HepG2 (cell line): ENCODE data around the gene SH3GL1. TPM values are rescaled to one million over a fixed set of nuclear protein-coding genes. Genes with fewer than 3 reads are reported as not detected.

Experiments
- ARNTL ChIP-seq: sonication (generic); formaldehyde crosslinking; IDR thresholded peaks from 2 replicates; pipeline ENCODE4 v1.4.0; 2020; ENCODE audit warnings: mild to moderate bottlenecking, missing genetic modification reagents
- FOXC1 ChIP-seq: sonication (generic); formaldehyde crosslinking; IDR thresholded peaks from 2 replicates; pipeline ENCODE4 v1.8.0; 2022; ENCODE audit warnings: mild to moderate bottlenecking, missing genetic modification reagents, borderline replicate concordance
- HNRNPH1 ChIP-seq: fragments of 200-400 bp; formaldehyde crosslinking; optimal IDR thresholded peaks from 2 replicates; pipeline ENCODE3; 2017; ENCODE audit warnings: mild to moderate bottlenecking, low read depth, low read length
- HOXA3 ChIP-seq: sonication (generic); formaldehyde crosslinking; IDR thresholded peaks from 2 replicates; pipeline ENCODE4 v1.5.0; 2020; ENCODE audit warnings: missing genetic modification reagents
- HOXD1 ChIP-seq: sonication (generic); formaldehyde crosslinking; IDR thresholded peaks from 2 replicates; pipeline ENCODE4 v1.5.0; 2020; ENCODE audit warnings: missing genetic modification reagents
- RXRA ChIP-seq: sonication (generic); formaldehyde crosslinking; IDR thresholded peaks from 2 replicates; pipeline ENCODE4 v1.5.1; 2020; ENCODE audit warnings: missing genetic modification reagents
- SP140L ChIP-seq: sonication (generic); formaldehyde crosslinking; IDR thresholded peaks from 2 replicates; pipeline ENCODE4 v1.4.0; 2020; ENCODE audit warnings: missing genetic modification reagents, borderline replicate concordance
- TAF1 ChIP-seq: sonication (generic); formaldehyde crosslinking; IDR thresholded peaks from 2 replicates; pipeline ENCODE4 v1.4.0; 2020; ENCODE audit warnings: missing genetic modification reagents
- ZNF451 ChIP-seq: sonication (generic); formaldehyde crosslinking; IDR thresholded peaks from 2 replicates; pipeline ENCODE4 v1.5.0; 2020; ENCODE audit warnings: mild to moderate bottlenecking, missing genetic modification reagents
- polyA plus RNA-seq, 8 experiments: library from polyadenylated mRNA; depleted of rRNA in 3 of 8; stranded (reverse) in 7 of 8; unstranded in 1 of 8; fragments of >200 nt; fragmentation: Illumina TruSeq in 4 of 8; extraction: Trizol in 4 of 8; gene quantifications; 2 replicates each; pipeline versions ENCODE4 v1.2.1 to v1.2.3, GENCODE V29; 2011 to 2016; ENCODE audit warnings: low read depth in 4 of 8, missing spikeins in 1 of 8, mixed read lengths in 1 of 8; ENCODE audit not compliant: insufficient read depth in 1 of 8
- total RNA-seq, 5 experiments: library from RNA; depleted of rRNA; stranded (reverse); fragments of >200 nt; fragmentation: Illumina TruSeq; extraction: Trizol; gene quantifications; 2 replicates each; pipeline ENCODE4 v1.2.3, GENCODE V29; 2016; ENCODE audit warnings: low read depth in 1 of 5
- TF ChIP-seq, protein P1 (sequence below): sonication (generic); formaldehyde crosslinking; IDR thresholded peaks from 2 replicates; pipeline ENCODE4 v1.4.0; 2020; ENCODE audit warnings: mild to moderate bottlenecking, missing genetic modification reagents, borderline replicate concordance
- TF ChIP-seq, protein P2 (sequence below): sonication (generic); formaldehyde crosslinking; IDR thresholded peaks from 2 replicates; pipeline ENCODE4 v1.5.0; 2020; ENCODE audit warnings: mild to moderate bottlenecking, missing genetic modification reagents
- TF ChIP-seq, protein P3 (sequence below): sonication (generic); formaldehyde crosslinking; conservative IDR thresholded peaks from 2 replicates; pipeline ENCODE4 v1.4.0; 2020; ENCODE audit warnings: missing genetic modification reagents
- TF ChIP-seq, protein P4 (sequence below): sonication (generic); formaldehyde crosslinking; IDR thresholded peaks from 2 replicates; pipeline ENCODE4 v1.5.1; 2020; ENCODE audit warnings: mild to moderate bottlenecking, missing genetic modification reagents, moderate library complexity
- TF ChIP-seq, protein P5 (sequence below): IDR thresholded peaks from 2 replicates; pipeline ENCODE4 v1.6.1; 2016; ENCODE audit warnings: low read depth
- TF ChIP-seq, protein P6 (sequence below): sonication (generic); formaldehyde crosslinking; IDR thresholded peaks from 2 replicates; pipeline ENCODE4 v1.9.0; 2021; ENCODE audit warnings: missing genetic modification reagents, mild to moderate bottlenecking, borderline replicate concordance

SH3GL1 gene
- total and polyA plus RNA-seq, 2 of the 13 experiments (the other 11 are each of a cell fraction or from before 2014, with no cell fraction given) = 33.0 to 45.1 TPM

DNA sequence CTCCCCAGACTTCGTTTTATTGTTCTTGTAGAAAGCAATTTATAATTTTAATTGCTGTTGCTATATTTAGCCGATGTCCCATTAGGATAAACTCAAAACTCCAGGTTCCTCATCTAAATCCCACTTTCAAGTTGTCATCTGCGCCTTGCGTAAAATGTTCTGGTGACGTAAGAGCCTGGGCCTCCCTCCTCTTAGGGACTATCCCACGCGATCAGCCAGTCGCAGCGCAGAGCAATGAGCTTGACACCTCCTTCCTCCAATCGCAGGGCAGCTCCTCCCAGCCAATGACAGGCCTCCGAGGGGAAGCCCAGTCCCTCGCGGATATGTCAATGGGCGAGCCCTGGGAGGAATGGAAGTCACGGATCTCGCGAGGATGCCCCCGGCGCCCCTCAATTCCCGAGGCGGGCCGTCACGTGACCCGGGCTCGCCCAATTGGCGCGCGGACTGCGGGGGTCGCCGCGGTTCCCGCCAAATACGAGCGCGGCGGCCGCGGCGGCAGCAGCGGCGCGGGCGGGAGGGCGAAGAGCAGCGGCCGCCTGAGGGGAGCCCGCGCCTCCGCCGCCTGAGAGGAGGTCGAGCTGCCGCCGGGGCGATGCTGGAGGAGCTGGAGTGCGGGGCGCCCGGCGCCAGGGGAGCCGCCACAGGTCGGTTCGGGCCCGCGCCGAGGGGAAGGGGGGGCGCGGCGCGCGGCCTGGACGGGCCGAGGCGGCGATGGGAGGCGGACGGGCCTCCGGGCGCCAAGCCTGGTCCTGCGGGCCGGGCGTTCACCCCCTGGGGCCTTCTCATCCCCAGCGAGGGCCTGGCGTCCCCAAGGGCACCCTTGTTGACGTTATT lies 2.0 kb upstream of the SH3GL1 start, which contains the start of gene CHAF1A (continued):
- peak; percentile 87 for TF ChIP-seq HOXA3
- TF ChIP-seq, protein P1, sequence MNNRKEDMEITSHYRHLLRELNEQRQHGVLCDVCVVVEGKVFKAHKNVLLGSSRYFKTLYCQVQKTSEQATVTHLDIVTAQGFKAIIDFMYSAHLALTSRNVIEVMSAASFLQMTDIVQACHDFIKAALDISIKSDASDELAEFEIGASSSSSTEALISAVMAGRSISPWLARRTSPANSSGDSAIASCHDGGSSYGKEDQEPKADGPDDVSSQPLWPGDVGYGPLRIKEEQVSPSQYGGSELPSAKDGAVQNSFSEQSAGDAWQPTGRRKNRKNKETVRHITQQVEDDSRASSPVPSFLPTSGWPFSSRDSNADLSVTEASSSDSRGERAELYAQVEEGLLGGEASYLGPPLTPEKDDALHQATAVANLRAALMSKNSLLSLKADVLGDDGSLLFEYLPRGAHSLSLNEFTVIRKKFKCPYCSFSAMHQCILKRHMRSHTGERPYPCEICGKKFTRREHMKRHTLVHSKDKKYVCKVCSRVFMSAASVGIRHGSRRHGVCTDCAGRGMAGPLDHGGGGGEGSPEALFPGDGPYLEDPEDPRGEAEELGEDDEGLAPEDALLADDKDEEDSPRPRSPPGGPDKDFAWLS = no peak
- TF ChIP-seq, protein P2, sequence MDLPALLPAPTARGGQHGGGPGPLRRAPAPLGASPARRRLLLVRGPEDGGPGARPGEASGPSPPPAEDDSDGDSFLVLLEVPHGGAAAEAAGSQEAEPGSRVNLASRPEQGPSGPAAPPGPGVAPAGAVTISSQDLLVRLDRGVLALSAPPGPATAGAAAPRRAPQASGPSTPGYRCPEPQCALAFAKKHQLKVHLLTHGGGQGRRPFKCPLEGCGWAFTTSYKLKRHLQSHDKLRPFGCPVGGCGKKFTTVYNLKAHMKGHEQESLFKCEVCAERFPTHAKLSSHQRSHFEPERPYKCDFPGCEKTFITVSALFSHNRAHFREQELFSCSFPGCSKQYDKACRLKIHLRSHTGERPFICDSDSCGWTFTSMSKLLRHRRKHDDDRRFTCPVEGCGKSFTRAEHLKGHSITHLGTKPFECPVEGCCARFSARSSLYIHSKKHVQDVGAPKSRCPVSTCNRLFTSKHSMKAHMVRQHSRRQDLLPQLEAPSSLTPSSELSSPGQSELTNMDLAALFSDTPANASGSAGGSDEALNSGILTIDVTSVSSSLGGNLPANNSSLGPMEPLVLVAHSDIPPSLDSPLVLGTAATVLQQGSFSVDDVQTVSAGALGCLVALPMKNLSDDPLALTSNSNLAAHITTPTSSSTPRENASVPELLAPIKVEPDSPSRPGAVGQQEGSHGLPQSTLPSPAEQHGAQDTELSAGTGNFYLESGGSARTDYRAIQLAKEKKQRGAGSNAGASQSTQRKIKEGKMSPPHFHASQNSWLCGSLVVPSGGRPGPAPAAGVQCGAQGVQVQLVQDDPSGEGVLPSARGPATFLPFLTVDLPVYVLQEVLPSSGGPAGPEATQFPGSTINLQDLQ = no peak
- TF ChIP-seq HNRNPH1 = no peak
- TF ChIP-seq FOXC1 = no peak
- no peak for TF ChIP-seq HOXD1
- TF ChIP-seq TAF1 (CRISPR knock-in tag) = peak; percentile 12; the same call in 1 of the 2 replicates
- no peak for TF ChIP-seq ARNTL (CRISPR knock-in tag)
- peak; percentile 38; the same call in 1 of the 2 replicates for TF ChIP-seq RXRA (CRISPR knock-in tag)
- no peak for TF ChIP-seq SP140L (CRISPR knock-in tag)
- TF ChIP-seq, protein P3, sequence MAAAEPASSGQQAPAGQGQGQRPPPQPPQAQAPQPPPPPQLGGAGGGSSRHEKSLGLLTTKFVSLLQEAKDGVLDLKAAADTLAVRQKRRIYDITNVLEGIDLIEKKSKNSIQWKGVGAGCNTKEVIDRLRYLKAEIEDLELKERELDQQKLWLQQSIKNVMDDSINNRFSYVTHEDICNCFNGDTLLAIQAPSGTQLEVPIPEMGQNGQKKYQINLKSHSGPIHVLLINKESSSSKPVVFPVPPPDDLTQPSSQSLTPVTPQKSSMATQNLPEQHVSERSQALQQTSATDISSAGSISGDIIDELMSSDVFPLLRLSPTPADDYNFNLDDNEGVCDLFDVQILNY (CRISPR knock-in tag) = peak; percentile 94
- TF ChIP-seq, protein P4, sequence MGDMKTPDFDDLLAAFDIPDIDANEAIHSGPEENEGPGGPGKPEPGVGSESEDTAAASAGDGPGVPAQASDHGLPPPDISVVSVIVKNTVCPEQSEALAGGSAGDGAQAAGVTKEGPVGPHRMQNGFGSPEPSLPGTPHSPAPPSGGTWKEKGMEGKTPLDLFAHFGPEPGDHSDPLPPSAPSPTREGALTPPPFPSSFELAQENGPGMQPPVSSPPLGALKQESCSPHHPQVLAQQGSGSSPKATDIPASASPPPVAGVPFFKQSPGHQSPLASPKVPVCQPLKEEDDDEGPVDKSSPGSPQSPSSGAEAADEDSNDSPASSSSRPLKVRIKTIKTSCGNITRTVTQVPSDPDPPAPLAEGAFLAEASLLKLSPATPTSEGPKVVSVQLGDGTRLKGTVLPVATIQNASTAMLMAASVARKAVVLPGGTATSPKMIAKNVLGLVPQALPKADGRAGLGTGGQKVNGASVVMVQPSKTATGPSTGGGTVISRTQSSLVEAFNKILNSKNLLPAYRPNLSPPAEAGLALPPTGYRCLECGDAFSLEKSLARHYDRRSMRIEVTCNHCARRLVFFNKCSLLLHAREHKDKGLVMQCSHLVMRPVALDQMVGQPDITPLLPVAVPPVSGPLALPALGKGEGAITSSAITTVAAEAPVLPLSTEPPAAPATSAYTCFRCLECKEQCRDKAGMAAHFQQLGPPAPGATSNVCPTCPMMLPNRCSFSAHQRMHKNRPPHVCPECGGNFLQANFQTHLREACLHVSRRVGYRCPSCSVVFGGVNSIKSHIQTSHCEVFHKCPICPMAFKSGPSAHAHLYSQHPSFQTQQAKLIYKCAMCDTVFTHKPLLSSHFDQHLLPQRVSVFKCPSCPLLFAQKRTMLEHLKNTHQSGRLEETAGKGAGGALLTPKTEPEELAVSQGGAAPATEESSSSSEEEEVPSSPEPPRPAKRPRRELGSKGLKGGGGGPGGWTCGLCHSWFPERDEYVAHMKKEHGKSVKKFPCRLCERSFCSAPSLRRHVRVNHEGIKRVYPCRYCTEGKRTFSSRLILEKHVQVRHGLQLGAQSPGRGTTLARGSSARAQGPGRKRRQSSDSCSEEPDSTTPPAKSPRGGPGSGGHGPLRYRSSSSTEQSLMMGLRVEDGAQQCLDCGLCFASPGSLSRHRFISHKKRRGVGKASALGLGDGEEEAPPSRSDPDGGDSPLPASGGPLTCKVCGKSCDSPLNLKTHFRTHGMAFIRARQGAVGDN (CRISPR knock-in tag) = peak; percentile 77
- TF ChIP-seq, protein P5, sequence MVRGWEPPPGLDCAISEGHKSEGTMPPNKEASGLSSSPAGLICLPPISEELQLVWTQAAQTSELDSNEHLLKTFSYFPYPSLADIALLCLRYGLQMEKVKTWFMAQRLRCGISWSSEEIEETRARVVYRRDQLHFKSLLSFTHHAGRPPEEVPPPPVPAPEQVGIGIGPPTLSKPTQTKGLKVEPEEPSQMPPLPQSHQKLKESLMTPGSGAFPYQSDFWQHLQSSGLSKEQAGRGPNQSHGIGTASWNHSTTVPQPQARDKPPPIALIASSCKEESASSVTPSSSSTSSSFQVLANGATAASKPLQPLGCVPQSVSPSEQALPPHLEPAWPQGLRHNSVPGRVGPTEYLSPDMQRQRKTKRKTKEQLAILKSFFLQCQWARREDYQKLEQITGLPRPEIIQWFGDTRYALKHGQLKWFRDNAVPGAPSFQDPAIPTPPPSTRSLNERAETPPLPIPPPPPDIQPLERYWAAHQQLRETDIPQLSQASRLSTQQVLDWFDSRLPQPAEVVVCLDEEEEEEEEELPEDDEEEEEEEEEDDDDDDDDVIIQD (CRISPR knock-in tag) = peak; percentile 43; the same call in 1 of the 2 replicates
- TF ChIP-seq ZNF451 (CRISPR knock-in tag) = 0 out of 2 replicates have a peak, but pooled peaks have one; percentile 54
- TF ChIP-seq, protein P6, sequence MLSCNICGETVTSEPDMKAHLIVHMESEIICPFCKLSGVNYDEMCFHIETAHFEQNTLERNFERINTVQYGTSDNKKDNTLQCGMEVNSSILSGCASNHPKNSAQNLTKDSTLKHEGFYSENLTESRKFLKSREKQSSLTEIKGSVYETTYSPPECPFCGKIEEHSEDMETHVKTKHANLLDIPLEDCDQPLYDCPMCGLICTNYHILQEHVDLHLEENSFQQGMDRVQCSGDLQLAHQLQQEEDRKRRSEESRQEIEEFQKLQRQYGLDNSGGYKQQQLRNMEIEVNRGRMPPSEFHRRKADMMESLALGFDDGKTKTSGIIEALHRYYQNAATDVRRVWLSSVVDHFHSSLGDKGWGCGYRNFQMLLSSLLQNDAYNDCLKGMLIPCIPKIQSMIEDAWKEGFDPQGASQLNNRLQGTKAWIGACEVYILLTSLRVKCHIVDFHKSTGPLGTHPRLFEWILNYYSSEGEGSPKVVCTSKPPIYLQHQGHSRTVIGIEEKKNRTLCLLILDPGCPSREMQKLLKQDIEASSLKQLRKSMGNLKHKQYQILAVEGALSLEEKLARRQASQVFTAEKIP (CRISPR knock-in tag) = no peak
